CD8-positive, alpha-beta memory T cell (primary cell): ENCODE measurements around the gene MAPK12. TPM values are rescaled to one million over a fixed set of nuclear protein-coding genes. Genes with fewer than 3 reads are reported as not detected.
"Not testable (repeated sequence)": the region's sequence is repeated elsewhere in the genome, so short reads cannot be mapped to it uniquely, and the experiment has no call there.

Experiments
- CTCF ChIA-PET: fragments of 350-600 bp; sonication (Branson Sonifier 250); formaldehyde crosslinking; loops from one replicate; lab custom pipeline; 2021; ENCODE audit warnings: antibody characterized with exemption; lab: Charles Lee
- POLR2A ChIA-PET: fragments of 350-600 bp; sonication (Branson Sonifier 250); formaldehyde crosslinking; loops from one replicate; lab custom pipeline; 2021; ENCODE audit warnings: antibody characterized with exemption; lab: Charles Lee
- DNase-seq, 5 donors: peaks; one replicate each; pipeline versions ENCODE4 v3.0.0 to v3.0.0-alpha.2; 2020 to 2022; ENCODE audit warnings: mixed read lengths in 1 of 5
- H3K27ac ChIP-seq: one replicate; pipeline ENCODE4 v1.7.0; 2013; ENCODE audit warnings: low read depth, mild to moderate bottlenecking, low read length, moderate library complexity
- H3K27me3 ChIP-seq: 2 replicates; pipeline ENCODE4 v1.7.0; 2013; ENCODE audit warnings: low read length, mild to moderate bottlenecking; ENCODE audit not compliant: insufficient read depth, poor library complexity, severe bottlenecking
- H3K36me3 ChIP-seq: 2 replicates; pipeline ENCODE4 v1.7.0; 2013; ENCODE audit warnings: mild to moderate bottlenecking, low read length, moderate library complexity; ENCODE audit not compliant: insufficient read depth
- H3K4me1 ChIP-seq: 2 replicates; pipeline ENCODE4 v1.7.0; 2013; ENCODE audit warnings: mild to moderate bottlenecking, low read length, moderate library complexity; ENCODE audit not compliant: insufficient read depth
- H3K4me3 ChIP-seq: 2 replicates; pipeline ENCODE4 v1.7.0; 2013; ENCODE audit warnings: mild to moderate bottlenecking, low read length
- H3K9me3 ChIP-seq: 2 replicates; pipeline ENCODE4 v1.7.0; 2013; ENCODE audit warnings: mild to moderate bottlenecking, low read length
- H3K27ac Mint-ChIP-seq, 8 donors: one replicate each; pipeline ENCODE4 v1.8.0; 2020 to 2021; ENCODE audit warnings: mixed read lengths in 8 of 8, mild to moderate bottlenecking in 6 of 8, inconsistent platforms in 3 of 8, moderate library complexity in 3 of 8
- H3K27me3 Mint-ChIP-seq, 2 donors: one replicate each; pipeline ENCODE4 v1.8.0; 2020 to 2021; ENCODE audit warnings: mixed read lengths in 2 of 2, mild to moderate bottlenecking in 1 of 2, moderate library complexity in 1 of 2
- H3K36me3 Mint-ChIP-seq, 3 donors: one replicate each; pipeline ENCODE4 v1.8.0; 2020 to 2021; ENCODE audit warnings: mixed read lengths in 3 of 3, inconsistent platforms in 1 of 3, mild to moderate bottlenecking in 1 of 3
- H3K4me1 Mint-ChIP-seq, 3 donors: one replicate each; pipeline ENCODE4 v1.8.0; 2020 to 2021; ENCODE audit warnings: mixed read lengths in 3 of 3, inconsistent platforms in 1 of 3, mild to moderate bottlenecking in 1 of 3
- H3K4me3 Mint-ChIP-seq, 7 donors: one replicate each; pipeline ENCODE4 v1.8.0; 2020 to 2021; ENCODE audit warnings: mixed read lengths in 7 of 7, mild to moderate bottlenecking in 6 of 7, moderate library complexity in 4 of 7, inconsistent platforms in 2 of 7
- H3K9me3 Mint-ChIP-seq, 5 donors: one replicate each; pipeline ENCODE4 v1.8.0; 2020 to 2022; ENCODE audit warnings: mixed read lengths in 5 of 5, mild to moderate bottlenecking in 3 of 5, moderate library complexity in 2 of 5, inconsistent platforms in 1 of 5
- polyA plus RNA-seq: library from polyadenylated mRNA; unstranded; fragments of 300-500 nt; fragmentation: Illumina TruSeq; gene quantifications from one replicate; pipeline ENCODE4 v1.2.3, GENCODE V29; 2021
- total RNA-seq, 2 experiments: library from RNA; stranded (reverse); gene quantifications; one replicate each; pipeline ENCODE4 v1.2.3, GENCODE V29; 2021

The MAPK12 gene
- total and polyA plus RNA-seq, 3 experiments from 2014 or later, result 0.03 to 9.7 (median 9.3) TPM

DNA sequence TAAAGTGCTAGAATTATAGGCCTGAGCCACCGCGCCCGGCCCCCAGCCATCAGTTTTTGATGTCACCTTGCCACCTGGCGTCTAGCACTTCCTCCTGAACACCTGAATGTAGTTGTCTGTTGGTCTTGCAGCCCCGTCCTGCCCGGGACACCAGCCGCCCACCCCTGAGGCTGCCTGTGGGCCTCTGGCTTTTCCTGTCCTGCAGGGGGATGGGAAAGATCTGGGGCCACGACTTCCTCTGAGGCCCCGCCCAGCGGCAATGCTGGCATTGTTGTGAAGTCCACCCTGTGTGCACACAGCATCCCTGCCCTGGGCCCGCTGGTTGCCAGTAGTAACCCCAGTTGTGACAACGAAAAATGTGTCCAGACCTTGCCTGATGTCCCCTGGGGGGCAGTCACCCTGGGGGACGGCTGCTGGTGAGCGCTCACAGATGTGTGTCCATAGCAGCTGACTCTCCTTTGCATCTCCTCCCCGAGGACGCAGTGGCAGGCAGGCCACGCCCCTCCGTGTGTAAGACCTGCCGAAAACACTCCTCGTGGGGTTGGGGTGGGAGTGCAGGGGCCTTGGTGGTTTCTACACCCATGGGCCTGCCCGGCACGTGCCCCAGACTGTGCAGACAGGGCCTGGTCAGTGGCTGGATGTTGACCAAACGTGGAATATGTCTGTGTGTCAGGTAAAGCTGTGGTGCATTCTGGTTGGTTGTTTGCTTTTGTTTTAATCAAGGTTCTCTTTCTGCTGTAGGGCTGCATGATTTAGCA is 53.9 kb downstream of the MAPK12 start:
- peak overlapping the region in 1 of 8 donors; percentile 40 for H3K27ac Mint-ChIP-seq
- Histone ChIP-seq H3K9me3 (no peaks in the 10 kb centered on the region), H3K4me3 (no peak overlapping the region), H3K27me3 (no peaks in the 10 kb centered on the region), H3K27ac (no peak overlapping the region), H3K4me1 (peaks cover 4% of the 10 kb centered on the region), H3K36me3 (peaks cover 20% of the 10 kb centered on the region)
- peaks cover 3 to 64% (median 7%) of the 10 kb centered on the region in 3 donors for H3K36me3 Mint-ChIP-seq
- no peaks in the 10 kb centered on the region for H3K9me3 Mint-ChIP-seq
- DNase-seq, result no peak
- CTCF ChIA-PET, result interaction anchor here (1.1 to 3.6 kb wide), 4 partner anchors 11 to 57 kb away, joined by 3 to 35 read pairs (median 4); no protein-coding TSS in a partner anchor
- no peaks in the 10 kb centered on the region for H3K27me3 Mint-ChIP-seq
- peak overlapping the region in 1 of 7 donors; percentile 59 for H3K4me3 Mint-ChIP-seq
- POLR2A ChIA-PET, result interaction anchor here (1.0 to 1.1 kb wide), 3 partner anchors 16 to 59 kb away, joined by 3 to 4 read pairs (median 4); no protein-coding TSS in a partner anchor
- H3K4me1 Mint-ChIP-seq, result peaks cover 18 to 44% (median 32%) of the 10 kb centered on the region in 3 donors

DNA sequence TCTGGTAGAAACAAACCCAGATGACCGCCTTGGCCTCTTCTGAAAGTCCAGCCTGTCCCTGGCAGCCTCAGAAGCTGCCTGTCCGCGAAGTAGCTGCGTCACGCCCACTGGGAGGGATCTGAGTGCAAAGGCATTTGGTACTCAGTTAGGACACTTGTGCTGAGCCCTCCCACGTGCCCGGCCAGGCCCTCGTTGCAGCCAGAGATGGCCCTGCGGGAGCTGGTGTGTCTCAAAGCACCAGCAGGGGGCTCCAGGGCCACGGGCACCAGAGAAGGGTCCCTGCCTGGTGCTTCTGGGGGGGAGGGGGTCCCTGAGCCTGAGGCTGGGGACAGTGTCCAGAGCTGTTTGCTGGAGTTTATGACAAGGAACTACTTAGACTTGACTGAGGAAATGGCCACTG is 54.9 kb downstream of the MAPK12 start:
- no peak overlapping the region for H3K4me3 ChIP-seq
- Mint-ChIP-seq H3K27ac (peak overlapping the region in 1 of 8 donors; percentile 45), H3K36me3 (peaks cover 3 to 58% (median 7%) of the 10 kb centered on the region in 3 donors), H3K4me3 (no peak overlapping the region), H3K9me3 (no peaks in the 10 kb centered on the region), H3K27me3 (no peaks in the 10 kb centered on the region), H3K4me1 (peaks cover 26 to 45% (median 36%) of the 10 kb centered on the region in 3 donors)
- peaks cover 11% of the 10 kb centered on the region for H3K4me1 ChIP-seq
- DNase-seq, result no peak
- no peaks in the 10 kb centered on the region for H3K9me3 ChIP-seq
- H3K36me3 ChIP-seq, result peaks cover 12% of the 10 kb centered on the region
- CTCF ChIA-PET, result interaction anchor here (1.3 to 3.6 kb wide), 2 partner anchors 17 to 56 kb away, joined by 3 to 35 read pairs; no protein-coding TSS in a partner anchor
- H3K27ac ChIP-seq, result no peak overlapping the region
- POLR2A ChIA-PET, result interaction anchor here (1.0 to 1.1 kb wide), 2 partner anchors 15 to 16 kb away, joined by 3 to 4 read pairs; no protein-coding TSS in a partner anchor
- no peaks in the 10 kb centered on the region for H3K27me3 ChIP-seq

DNA sequence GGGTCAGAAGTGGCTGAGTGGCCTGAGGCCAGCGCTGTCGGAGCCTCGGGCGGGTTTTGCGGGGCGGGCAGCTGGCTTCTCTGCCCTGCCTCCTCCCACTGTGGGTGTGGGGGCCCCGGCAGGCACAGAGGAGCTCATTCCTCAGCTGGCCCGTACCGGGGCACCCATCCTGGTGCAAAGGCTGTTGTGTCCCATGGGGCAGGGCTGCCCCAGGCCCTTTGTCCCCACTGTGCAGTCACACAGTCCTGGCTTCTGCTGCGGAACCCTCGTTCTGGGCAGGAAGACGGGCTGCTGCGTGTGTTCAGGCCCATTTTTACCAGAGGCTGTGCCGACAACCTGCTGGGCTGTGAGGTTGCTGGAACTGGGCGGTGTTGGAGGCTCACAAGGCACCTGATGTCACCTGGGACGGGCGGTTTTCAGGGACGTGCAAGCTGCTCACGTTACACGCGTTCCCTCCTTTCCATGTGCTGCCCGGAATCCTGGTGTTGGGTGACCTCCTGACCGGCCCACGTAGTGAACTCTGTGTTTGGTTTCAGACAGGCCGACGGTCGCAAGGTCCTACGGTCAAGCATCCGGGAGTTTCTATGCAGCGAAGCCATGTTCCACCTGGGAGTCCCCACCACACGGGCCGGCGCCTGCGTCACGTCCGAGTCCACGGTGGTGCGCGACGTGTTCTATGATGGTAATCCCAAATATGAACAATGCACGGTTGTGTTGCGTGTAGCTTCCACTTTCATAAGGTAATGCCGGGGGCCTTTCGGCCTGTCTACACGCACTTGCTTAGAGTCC is 55.5 kb downstream of the MAPK12 start:
- H3K9me3 ChIP-seq, result no peaks in the 10 kb centered on the region
- peaks cover 11% of the 10 kb centered on the region for H3K4me1 ChIP-seq
- ChIA-PET CTCF (interaction anchor here (1.3 to 3.6 kb wide), 2 partner anchors 16 to 56 kb away, joined by 3 to 35 read pairs; no protein-coding TSS in a partner anchor), POLR2A (interaction anchor here (1.1 to 1.5 kb wide), 2 partner anchors 14 to 15 kb away, joined by 3 to 4 read pairs; no protein-coding TSS in a partner anchor)
- H3K4me3 ChIP-seq, result no peak overlapping the region
- Mint-ChIP-seq H3K4me1 (peaks cover 22 to 41% (median 36%) of the 10 kb centered on the region in 3 donors), H3K9me3 (no peaks in the 10 kb centered on the region), H3K36me3 (peaks cover 3 to 54% (median 7%) of the 10 kb centered on the region in 3 donors), H3K27me3 (no peaks in the 10 kb centered on the region), H3K4me3 (no peak overlapping the region), H3K27ac (peak overlapping the region in 1 of 8 donors; percentile 45)
- H3K36me3 ChIP-seq, result peaks cover 8% of the 10 kb centered on the region
- no peaks in the 10 kb centered on the region for H3K27me3 ChIP-seq
- no peak overlapping the region for H3K27ac ChIP-seq
- DNase-seq, result no peak

DNA sequence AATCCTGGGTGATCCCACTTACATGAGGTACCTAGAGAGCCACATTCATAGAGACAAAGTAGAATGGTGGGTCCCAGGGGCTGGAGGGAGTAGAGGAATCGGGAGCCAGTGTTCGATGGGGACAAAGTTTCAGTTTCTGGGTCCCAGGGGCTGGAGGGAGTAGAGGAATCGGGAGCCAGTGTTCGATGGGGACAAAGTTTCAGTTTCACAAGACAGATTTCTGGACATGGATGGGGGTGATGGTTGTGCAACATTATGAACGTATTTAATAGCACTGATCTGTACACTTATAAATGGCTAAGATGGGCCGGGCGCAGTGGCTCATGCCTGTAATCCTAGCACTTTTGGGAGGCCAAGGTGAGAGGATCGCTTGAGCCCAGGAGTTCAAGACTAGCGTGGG is 56.5 kb downstream of the MAPK12 start:
- peaks cover 22 to 38% (median 35%) of the 10 kb centered on the region in 3 donors for H3K4me1 Mint-ChIP-seq
- H3K27ac ChIP-seq, CTCF ChIA-PET, H3K9me3 Mint-ChIP-seq, DNase-seq, H3K4me3 ChIP-seq, H3K36me3 ChIP-seq, H3K9me3 ChIP-seq, H3K27me3 Mint-ChIP-seq, H3K27me3 ChIP-seq: not testable (repeated sequence)
- H3K4me1 ChIP-seq, result peaks cover 14% of the 10 kb centered on the region
- peak overlapping the region in 4 of 8 donors; percentile 3 to 46 (median 5) for H3K27ac Mint-ChIP-seq
- H3K36me3 Mint-ChIP-seq, result peaks cover 3 to 47% (median 7%) of the 10 kb centered on the region in 3 donors
- H3K4me3 Mint-ChIP-seq, result peak overlapping the region in 1 of 7 donors; percentile 2
- POLR2A ChIA-PET, result interaction anchor here (1.5 kb wide), 1 partner anchor 14 kb away, joined by 3 read pairs; no protein-coding TSS in a partner anchor

DNA sequence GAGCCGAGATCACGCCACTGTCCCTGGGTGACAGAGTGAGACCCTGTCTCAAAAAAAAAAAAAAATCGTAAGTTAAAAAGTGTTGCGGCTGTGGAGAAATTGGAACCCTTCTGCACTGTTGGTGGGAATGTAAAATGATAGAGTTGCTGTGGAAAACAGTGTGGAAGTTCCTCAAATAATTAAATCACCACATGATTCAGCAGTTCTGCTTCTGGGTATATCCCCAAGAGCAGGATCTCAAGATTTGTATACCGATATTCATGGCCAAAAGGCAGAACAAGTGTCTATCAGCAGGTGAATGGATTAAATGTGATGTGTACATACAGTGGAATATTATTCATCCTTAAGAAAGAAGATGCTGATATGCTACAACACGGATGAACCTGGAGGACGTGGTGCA is 56.9 kb downstream of the MAPK12 start:
- peak overlapping the region in 1 of 7 donors; percentile 77 for H3K4me3 Mint-ChIP-seq
- no peak for DNase-seq
- CTCF ChIA-PET, result no interaction called here
- Histone ChIP-seq H3K27me3 (no peaks in the 10 kb centered on the region), H3K36me3 (peaks cover 8% of the 10 kb centered on the region), H3K9me3 (no peaks in the 10 kb centered on the region), H3K4me1 (peaks cover 18% of the 10 kb centered on the region), H3K27ac (no peak overlapping the region), H3K4me3 (no peak overlapping the region)
- H3K36me3 Mint-ChIP-seq, result peaks cover 0 to 43% (median 4%) of the 10 kb centered on the region in 3 donors
- H3K4me1 Mint-ChIP-seq, result peaks cover 18 to 38% (median 30%) of the 10 kb centered on the region in 3 donors
- H3K27me3 Mint-ChIP-seq, result no peaks in the 10 kb centered on the region
- peak overlapping the region in 5 of 8 donors; percentile 3 to 89 (median 6) for H3K27ac Mint-ChIP-seq
- H3K9me3 Mint-ChIP-seq, result no peaks in the 10 kb centered on the region
- POLR2A ChIA-PET, result interaction anchor here (1.5 kb wide), 1 partner anchor 14 kb away, joined by 3 read pairs; no protein-coding TSS in a partner anchor

DNA sequence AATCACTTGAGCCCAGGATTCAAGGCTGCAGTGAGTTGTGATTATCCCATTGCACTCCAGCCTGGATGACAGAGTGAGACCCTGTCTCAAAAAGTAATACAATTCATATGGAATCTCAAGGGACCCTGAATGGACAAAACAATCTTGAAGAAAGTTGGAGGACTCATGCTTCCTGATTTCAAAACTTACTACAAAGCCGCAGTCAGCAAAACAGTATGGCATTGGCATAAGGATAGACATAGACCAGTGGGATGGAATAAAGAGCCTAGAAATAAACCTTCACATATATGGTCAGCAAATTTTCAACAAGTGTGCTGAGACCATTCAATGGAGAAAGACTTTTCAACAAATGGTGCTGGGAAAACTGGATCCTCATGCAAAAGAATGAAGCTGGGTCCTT is 58.2 kb downstream of the MAPK12 start:
- peaks cover 17 to 42% (median 30%) of the 10 kb centered on the region in 3 donors for H3K4me1 Mint-ChIP-seq
- ChIA-PET POLR2A (no interaction called here), CTCF (no interaction called here)
- peaks cover 8% of the 10 kb centered on the region for H3K36me3 ChIP-seq
- no peak overlapping the region for H3K4me3 ChIP-seq
- H3K4me1 ChIP-seq, result peaks cover 23% of the 10 kb centered on the region
- peak overlapping the region in 5 of 7 donors; percentile 3 to 60 (median 39) for H3K4me3 Mint-ChIP-seq
- DNase-seq, result no peak
- H3K9me3 ChIP-seq, result no peaks in the 10 kb centered on the region
- no peaks in the 10 kb centered on the region for H3K27me3 ChIP-seq
- no peaks in the 10 kb centered on the region for H3K27me3 Mint-ChIP-seq
- no peaks in the 10 kb centered on the region for H3K9me3 Mint-ChIP-seq
- H3K36me3 Mint-ChIP-seq, result peaks cover 0 to 46% (median 4%) of the 10 kb centered on the region in 3 donors
- no peak overlapping the region for H3K27ac Mint-ChIP-seq
- H3K27ac ChIP-seq, result no peak overlapping the region
